ENCODE measurements around the gene OR5K1. TPM values are rescaled to one million over a fixed set of nuclear protein-coding genes. Genes with fewer than 3 reads are reported as not detected.

Gene OR5K1
- total RNA-seq: not detected

GRCh38 chr3:98462901-98463300, at the start of gene OR5K1:
OR5K1 (plus strand) TSS chr3:98463201; CDS start chr3:98469577, 6,376 bp downstream.

DNA sequence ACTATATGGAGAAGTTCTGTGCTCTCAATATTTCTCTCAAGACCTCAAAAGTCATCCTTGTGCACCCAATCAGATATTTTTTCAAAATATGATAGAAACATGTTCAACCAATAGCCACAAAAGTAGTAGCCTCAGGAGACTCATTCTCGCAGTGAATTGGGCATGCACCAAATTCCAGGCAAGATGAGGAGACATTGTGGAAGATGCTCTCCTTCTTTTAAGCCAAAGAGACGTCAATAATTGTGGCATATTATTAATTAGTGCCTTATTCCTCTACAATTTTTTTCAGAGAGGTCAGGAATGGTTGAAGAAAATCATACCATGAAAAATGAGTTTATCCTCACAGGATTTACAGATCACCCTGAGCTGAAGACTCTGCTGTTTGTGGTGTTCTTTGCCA, 34.4 kb downstream of the OR5K1 start, which contains the start of gene OR5K2:
OR5K2 (plus strand) TSS at position 301 of the 400 bp plus-strand sequence; CDS start at position 301, 0 bp downstream.

Other genes with a start within 250 kb of the OR5K1 start
- gene OR5H6, start 199.0 kb upstream of the OR5K1 start, total RNA-seq: not detected
- not detected for gene OR5H2, start 180.7 kb upstream of the OR5K1 start, total RNA-seq
- not detected for gene OR5K4, start 109.3 kb upstream of the OR5K1 start, total RNA-seq
- not detected for gene OR5K3, start 72.5 kb upstream of the OR5K1 start, total RNA-seq
- gene OR5K2, start 34.5 kb downstream of the OR5K1 start, total RNA-seq: not detected
- 155 TPM for gene CLDND1, start 59.7 kb downstream of the OR5K1 start, total RNA-seq
- gene GPR15, start 68.8 kb downstream of the OR5K1 start, total RNA-seq: not detected
- gene CPOX, start 130.4 kb downstream of the OR5K1 start, total RNA-seq: 26.9 TPM